ENCODE measurements around the gene PTPRF. TPM values are rescaled to one million over a fixed set of nuclear protein-coding genes. Genes with fewer than 3 reads are reported as not detected.
"Not testable (repeated sequence)": the region's sequence is repeated elsewhere in the genome, so short reads cannot be mapped to it uniquely, and the experiment has no call there.

PTPRF gene
- total and polyA plus RNA-seq, 3 experiments from 2014 or later, result 0.39 to 0.47 TPM; not detected in 1

GRCh38 chr1:43636006-43636641, 105.4 kb downstream of the PTPRF start:
- Histone ChIP-seq H3K4me3 (ENCODE audit: low read length) (no peak overlapping the region), H3K36me3 (ENCODE audit: insufficient read depth, low read length) (no peaks in the 10 kb centered on the region), H3K27me3 (ENCODE audit: insufficient read depth, low read length, poor library complexity, severe bottlenecking) (peaks cover 3% of the 10 kb centered on the region), H3K9me3 (ENCODE audit: low read length) (no peaks in the 10 kb centered on the region), H3K4me1 (ENCODE audit: insufficient read depth, low read length) (no peaks in the 10 kb centered on the region), H3K27ac (ENCODE audit: low read depth, low read length) (no peak overlapping the region)
- peaks cover 5 to 25% of the 10 kb centered on the region in 2 donors for H3K27me3 Mint-ChIP-seq
- no peaks in the 10 kb centered on the region for H3K36me3 Mint-ChIP-seq
- ChIA-PET POLR2A (no interaction called here), CTCF (interaction anchor here (1.0 kb wide), 1 partner anchor 128 kb away, joined by 4 read pairs; no protein-coding TSS in a partner anchor)
- H3K4me3 Mint-ChIP-seq, result no peak overlapping the region
- H3K4me1 Mint-ChIP-seq, result no peaks in the 10 kb centered on the region
- H3K27ac Mint-ChIP-seq, result no peak overlapping the region
- no peak for DNase-seq
- H3K9me3 Mint-ChIP-seq, result no peaks in the 10 kb centered on the region

- Histone ChIP-seq H3K9me3 (ENCODE audit: low read length) (no peaks in the 10 kb centered on the region), H3K4me1 (ENCODE audit: insufficient read depth, low read length) (no peaks in the 10 kb centered on the region), H3K27me3 (ENCODE audit: insufficient read depth, low read length, poor library complexity, severe bottlenecking) (peaks cover 3% of the 10 kb centered on the region), H3K4me3 (ENCODE audit: low read length) (no peak overlapping the region), H3K36me3 (ENCODE audit: insufficient read depth, low read length) (no peaks in the 10 kb centered on the region), H3K27ac (ENCODE audit: low read depth, low read length) (no peak overlapping the region)
- no peaks in the 10 kb centered on the region for H3K4me1 Mint-ChIP-seq
- no peak for DNase-seq
- CTCF ChIA-PET, result no interaction called here
- H3K27me3 Mint-ChIP-seq, result peaks cover 5 to 22% of the 10 kb centered on the region in 2 donors
- no peaks in the 10 kb centered on the region for H3K9me3 Mint-ChIP-seq
- H3K4me3 Mint-ChIP-seq, result no peak overlapping the region
- H3K27ac Mint-ChIP-seq, result no peak overlapping the region
- POLR2A ChIA-PET, result no interaction called here
- H3K36me3 Mint-ChIP-seq, result no peaks in the 10 kb centered on the region
These were observed 106.6 kb downstream of the PTPRF start for GRCh38 chr1:43637267-43637666.

GRCh38 chr1:43638381-43638780, 107.7 kb downstream of the PTPRF start:
- CTCF ChIA-PET; H3K4me1 Mint-ChIP-seq; H3K4me1 ChIP-seq (ENCODE audit: insufficient read depth, low read length); H3K9me3 Mint-ChIP-seq; H3K9me3 ChIP-seq (ENCODE audit: low read length); H3K36me3 ChIP-seq (ENCODE audit: insufficient read depth, low read length); POLR2A ChIA-PET; DNase-seq; H3K4me3 Mint-ChIP-seq; H3K27ac Mint-ChIP-seq; H3K27me3 ChIP-seq (ENCODE audit: insufficient read depth, low read length, poor library complexity, severe bottlenecking); H3K4me3 ChIP-seq (ENCODE audit: low read length); H3K36me3 Mint-ChIP-seq; H3K27ac ChIP-seq (ENCODE audit: low read depth, low read length): not testable (repeated sequence)
- H3K27me3 Mint-ChIP-seq, result peaks cover 4 to 25% of the 10 kb centered on the region in 2 donors

GRCh38 chr1:43639976-43640794, 109.5 kb downstream of the PTPRF start:
- ChIA-PET CTCF (no interaction called here), POLR2A (no interaction called here)
- H3K27ac ChIP-seq (ENCODE audit: low read depth, low read length), result no peak overlapping the region
- H3K36me3 ChIP-seq (ENCODE audit: insufficient read depth, low read length), result no peaks in the 10 kb centered on the region
- Mint-ChIP-seq H3K4me3 (no peak overlapping the region), H3K27me3 (peaks cover 5 to 19% of the 10 kb centered on the region in 2 donors), H3K36me3 (no peaks in the 10 kb centered on the region), H3K27ac (peak overlapping the region in 1 of 8 donors; percentile 27), H3K4me1 (no peaks in the 10 kb centered on the region), H3K9me3 (no peaks in the 10 kb centered on the region)
- no peaks in the 10 kb centered on the region for H3K9me3 ChIP-seq (ENCODE audit: low read length)
- no peaks in the 10 kb centered on the region for H3K27me3 ChIP-seq (ENCODE audit: insufficient read depth, low read length, poor library complexity, severe bottlenecking)
- H3K4me1 ChIP-seq (ENCODE audit: insufficient read depth, low read length), result no peaks in the 10 kb centered on the region
- H3K4me3 ChIP-seq (ENCODE audit: low read length), result no peak overlapping the region
- DNase-seq, result no peak

GRCh38 chr1:43644558-43644957, 113.9 kb downstream of the PTPRF start:
- H3K9me3 ChIP-seq (ENCODE audit: low read length), result no peaks in the 10 kb centered on the region
- H3K4me3 Mint-ChIP-seq, result peak overlapping the region in 1 of 7 donors; percentile 55
- H3K36me3 Mint-ChIP-seq, result peaks cover 0 to 3% (median 0%) of the 10 kb centered on the region in 3 donors
- peaks cover 5 to 10% of the 10 kb centered on the region in 2 donors for H3K27me3 Mint-ChIP-seq
- DNase-seq, result no peak
- no peaks in the 10 kb centered on the region for H3K27me3 ChIP-seq (ENCODE audit: insufficient read depth, low read length, poor library complexity, severe bottlenecking)
- peaks cover 5% of the 10 kb centered on the region for H3K4me1 ChIP-seq (ENCODE audit: insufficient read depth, low read length)
- H3K27ac Mint-ChIP-seq, result no peak overlapping the region
- no peaks in the 10 kb centered on the region for H3K9me3 Mint-ChIP-seq
- ChIA-PET POLR2A (no interaction called here), CTCF (no interaction called here)
- no peak overlapping the region for H3K4me3 ChIP-seq (ENCODE audit: low read length)
- no peak overlapping the region for H3K27ac ChIP-seq (ENCODE audit: low read depth, low read length)
- H3K4me1 Mint-ChIP-seq, result peaks cover 3 to 6% (median 6%) of the 10 kb centered on the region in 3 donors
- H3K36me3 ChIP-seq (ENCODE audit: insufficient read depth, low read length), result no peaks in the 10 kb centered on the region

GRCh38 chr1:43645461-43645860, 114.8 kb downstream of the PTPRF start:
- ChIA-PET POLR2A (no interaction called here), CTCF (no interaction called here)
- Histone ChIP-seq H3K4me1 (ENCODE audit: insufficient read depth, low read length) (peaks cover 6% of the 10 kb centered on the region), H3K4me3 (ENCODE audit: low read length) (no peak overlapping the region), H3K27ac (ENCODE audit: low read depth, low read length) (no peak overlapping the region), H3K36me3 (ENCODE audit: insufficient read depth, low read length) (no peaks in the 10 kb centered on the region), H3K9me3 (ENCODE audit: low read length) (no peaks in the 10 kb centered on the region), H3K27me3 (ENCODE audit: insufficient read depth, low read length, poor library complexity, severe bottlenecking) (no peaks in the 10 kb centered on the region)
- Mint-ChIP-seq H3K9me3 (no peaks in the 10 kb centered on the region), H3K27ac (no peak overlapping the region), H3K4me1 (peaks cover 6 to 12% (median 10%) of the 10 kb centered on the region in 3 donors), H3K27me3 (peaks cover 3 to 9% of the 10 kb centered on the region in 2 donors), H3K36me3 (peaks cover 0 to 11% (median 0%) of the 10 kb centered on the region in 3 donors), H3K4me3 (peak overlapping the region in 1 of 7 donors; percentile 60)
- no peak for DNase-seq

- H3K9me3 Mint-ChIP-seq; H3K4me3 Mint-ChIP-seq; H3K27me3 Mint-ChIP-seq; H3K27me3 ChIP-seq (ENCODE audit: insufficient read depth, low read length, poor library complexity, severe bottlenecking); H3K36me3 ChIP-seq (ENCODE audit: insufficient read depth, low read length); H3K27ac ChIP-seq (ENCODE audit: low read depth, low read length); DNase-seq; H3K9me3 ChIP-seq (ENCODE audit: low read length); H3K27ac Mint-ChIP-seq; H3K4me3 ChIP-seq (ENCODE audit: low read length); CTCF ChIA-PET; POLR2A ChIA-PET: not testable (repeated sequence)
- H3K4me1 Mint-ChIP-seq, result peaks cover 22 to 30% (median 29%) of the 10 kb centered on the region in 3 donors
- H3K4me1 ChIP-seq (ENCODE audit: insufficient read depth, low read length), result peaks cover 17% of the 10 kb centered on the region
- H3K36me3 Mint-ChIP-seq, result peaks cover 0 to 15% (median 0%) of the 10 kb centered on the region in 3 donors
These were observed 116.6 kb downstream of the PTPRF start for GRCh38 chr1:43647331-43647730.

GRCh38 chr1:43648221-43648847, 117.7 kb downstream of the PTPRF start:
- POLR2A ChIA-PET, result no interaction called here
- peaks cover 0 to 19% (median 3%) of the 10 kb centered on the region in 3 donors for H3K36me3 Mint-ChIP-seq
- Histone ChIP-seq H3K27ac (ENCODE audit: low read depth, low read length) (no peak overlapping the region), H3K36me3 (ENCODE audit: insufficient read depth, low read length) (peaks cover under 1% of the 10 kb centered on the region), H3K9me3 (ENCODE audit: low read length) (no peaks in the 10 kb centered on the region), H3K4me3 (ENCODE audit: low read length) (no peak overlapping the region), H3K27me3 (ENCODE audit: insufficient read depth, low read length, poor library complexity, severe bottlenecking) (no peaks in the 10 kb centered on the region), H3K4me1 (ENCODE audit: insufficient read depth, low read length) (peaks cover 17% of the 10 kb centered on the region)
- H3K27ac Mint-ChIP-seq, result peak overlapping the region in 6 of 8 donors; percentile 66 to 98 (median 87)
- peaks cover under 1 to 3% of the 10 kb centered on the region in 2 donors for H3K27me3 Mint-ChIP-seq
- peak overlapping the region; percentile 91 to 100 (median 95) for H3K4me3 Mint-ChIP-seq
- no peaks in the 10 kb centered on the region for H3K9me3 Mint-ChIP-seq
- CTCF ChIA-PET, result no interaction called here
- DNase-seq, result no peak
- peaks cover 26 to 37% (median 34%) of the 10 kb centered on the region in 3 donors for H3K4me1 Mint-ChIP-seq
